Fibroblast of the conjunctiva (primary cell): ENCODE data around the gene BCL11A.

Experiments
- DNase-seq: peaks from one replicate; pipeline ENCODE4 v3.0.0-alpha.2; 2010; ENCODE audit warnings: low read depth

Gene BCL11A

GRCh38 chr2:60484133-60484645 is 69.3 kb downstream of the BCL11A start:
- peak; percentile 57 for DNase-seq

- DNase-seq, result peak; percentile 77
Measured at GRCh38 chr2:60483401-60483800, 70.1 kb downstream of the BCL11A start.

GRCh38 chr2:60482222-60482621 is 71.2 kb downstream of the BCL11A start:
- DNase-seq, result no peak

GRCh38 chr2:60481257-60481656 is 72.2 kb downstream of the BCL11A start:
- no peak for DNase-seq

- DNase-seq, result no peak
Measured at GRCh38 chr2:60480089-60480773, 73.2 kb downstream of the BCL11A start.

GRCh38 chr2:60479226-60480088 is 74.0 kb downstream of the BCL11A start:
- no peak for DNase-seq

- no peak for DNase-seq
Measured at GRCh38 chr2:60478660-60479059, 74.8 kb downstream of the BCL11A start.

GRCh38 chr2:60476206-60476954 is 77.1 kb downstream of the BCL11A start:
- DNase-seq, result no peak

GRCh38 chr2:60475123-60475830 is 78.2 kb downstream of the BCL11A start:
- no peak for DNase-seq

- no peak for DNase-seq
Measured at GRCh38 chr2:60474301-60474700, 79.2 kb downstream of the BCL11A start.

GRCh38 chr2:60473546-60473945 is 79.9 kb downstream of the BCL11A start:
- no peak for DNase-seq

GRCh38 chr2:60472663-60473289 is 80.7 kb downstream of the BCL11A start:
- DNase-seq, result no peak

- no peak for DNase-seq
Measured at GRCh38 chr2:60472041-60472440, 81.4 kb downstream of the BCL11A start.

- no peak for DNase-seq
Measured at GRCh38 chr2:60470340-60470739, 83.1 kb downstream of the BCL11A start.

GRCh38 chr2:60469536-60470317 is 83.7 kb downstream of the BCL11A start:
- DNase-seq, result no peak

- DNase-seq, result peak; percentile 79
Measured at GRCh38 chr2:60468382-60469085, 84.9 kb downstream of the BCL11A start.

- no peak for DNase-seq
Measured at GRCh38 chr2:60466161-60466702, 87.2 kb downstream of the BCL11A start.

- no peak for DNase-seq
Measured at GRCh38 chr2:60465736-60466135, 87.7 kb downstream of the BCL11A start.

GRCh38 chr2:60463249-60463648 is 90.2 kb downstream of the BCL11A start:
- DNase-seq, result peak; percentile 42
